IMR-90 (cell line): ENCODE measurements around the gene PCDH12. TPM values are rescaled to one million over a fixed set of nuclear protein-coding genes. Genes with fewer than 3 reads are reported as not detected.

ENCODE experiments used
- ATAC-seq: fragments of 200-7000 bp; cut with Tn5 transposase; 2 replicates; pipeline ENCODE4 v1.9.1; 2020; ENCODE audit warnings: low read depth, mild to moderate bottlenecking, moderate library complexity
- BruUV-seq: library from RNA; stranded (reverse); fragments of 400-500 nt; replicated peaks from 2 replicates; lab custom pipeline; 2021; lab: Mats Ljungman, UMichigan
- CTCF ChIA-PET: fragments of 300-600 bp; formaldehyde crosslinking; extraction: SDS; loops from one replicate; lab custom pipeline; 2021; ENCODE audit warnings: antibody characterized with exemption; lab: Yijun Ruan, JAX
- POLR2A ChIA-PET: fragments of 300-600 bp; sonication (Branson Sonifier 250); formaldehyde crosslinking; loops from one replicate; lab custom pipeline; 2022; ENCODE audit warnings: antibody characterized with exemption; ENCODE audit not compliant: unreplicated experiment; lab: Charles Lee
- DNase-seq: peaks from one replicate; pipeline ENCODE4 v3.0.0; 2013
- H2AFZ ChIP-seq: replicated peaks from 2 replicates; pipeline ENCODE3; 2013; ENCODE audit warnings: low read length, mild to moderate bottlenecking; ENCODE audit not compliant: poor library complexity
- H2AK5ac ChIP-seq: 2 replicates; pipeline ENCODE4 v1.6.1; 2013; ENCODE audit warnings: low read depth, low read length, inconsistent platforms
- H2AK9ac ChIP-seq: replicated peaks from 2 replicates; pipeline ENCODE3; 2013; ENCODE audit warnings: mild to moderate bottlenecking, low read depth, low read length, moderate library complexity; ENCODE audit not compliant: poor library complexity
- H2BK120ac ChIP-seq: 2 replicates; pipeline ENCODE4 v1.6.1; 2013; ENCODE audit warnings: low read depth, low read length, inconsistent platforms
- H2BK15ac ChIP-seq: 3 replicates; pipeline ENCODE4 v1.6.1; 2013; ENCODE audit warnings: low read depth, low read length, inconsistent platforms
- H2BK20ac ChIP-seq: 2 replicates; pipeline ENCODE4 v1.6.1; 2013; ENCODE audit warnings: low read depth, mild to moderate bottlenecking, inconsistent platforms, low read length, moderate library complexity
- H2BK5ac ChIP-seq: 2 replicates; pipeline ENCODE4 v1.6.1; 2013; ENCODE audit warnings: mild to moderate bottlenecking, low read depth, low read length, inconsistent platforms; ENCODE audit not compliant: poor library complexity, severe bottlenecking
- H3K14ac ChIP-seq: replicated peaks from 2 replicates; pipeline ENCODE4 v1.6.1; 2013; ENCODE audit warnings: low read depth, low read length, inconsistent platforms
- H3K18ac ChIP-seq: 2 replicates; pipeline ENCODE4 v1.6.1; 2013; ENCODE audit warnings: low read depth, low read length, control low read depth
- H3K23ac ChIP-seq: 2 replicates; pipeline ENCODE4 v1.6.1; 2013; ENCODE audit warnings: low read depth, low read length, inconsistent platforms
- H3K27ac ChIP-seq: 2 replicates; pipeline ENCODE4 v1.5.1; 2013; ENCODE audit warnings: mild to moderate bottlenecking, control low read depth, low read length; ENCODE audit not compliant: insufficient read depth
- H3K27me3 ChIP-seq: 2 replicates; pipeline ENCODE4 v1.6.1; 2013; ENCODE audit warnings: low read length; ENCODE audit not compliant: control insufficient read depth, insufficient read depth
- H3K36me3 ChIP-seq: 2 replicates; pipeline ENCODE4 v1.6.1; 2013; ENCODE audit warnings: low read length, mixed read lengths; ENCODE audit not compliant: control insufficient read depth, insufficient read depth
- H3K4ac ChIP-seq: 2 replicates; pipeline ENCODE4 v1.6.1; 2013; ENCODE audit warnings: low read depth, low read length, inconsistent platforms
- H3K4me1 ChIP-seq: 2 replicates; pipeline ENCODE4 v1.6.1; 2013; ENCODE audit warnings: low read length, mixed read lengths; ENCODE audit not compliant: control insufficient read depth, insufficient read depth
- H3K4me2 ChIP-seq: 2 replicates; pipeline ENCODE4 v1.6.1; 2013; ENCODE audit warnings: low read depth, mild to moderate bottlenecking, control low read depth, low read length, moderate library complexity
- H3K4me3 ChIP-seq: 2 replicates; pipeline ENCODE4 v1.5.1; 2013; ENCODE audit warnings: low read depth, mild to moderate bottlenecking, control low read depth, low read length, moderate library complexity; ENCODE audit not compliant: insufficient read depth
- H3K56ac ChIP-seq: 2 replicates; pipeline ENCODE4 v1.6.1; 2013; ENCODE audit warnings: low read length, inconsistent platforms; ENCODE audit not compliant: insufficient read depth; ENCODE audit errors: extremely low read depth
- H3K79me1 ChIP-seq, 2 experiments: 2 replicates each; pipeline ENCODE4 v1.6.1; 2013; ENCODE audit warnings: low read length in 2 of 2, inconsistent platforms in 1 of 2, low read depth in 1 of 2
- H3K9ac ChIP-seq: 2 replicates; pipeline ENCODE4 v1.6.1; 2013; ENCODE audit warnings: low read depth, low read length, control low read depth
- H3K9me1 ChIP-seq: 2 replicates; pipeline ENCODE4 v1.6.1; 2013; ENCODE audit warnings: low read length, inconsistent platforms; ENCODE audit not compliant: insufficient read depth
- H3K9me3 ChIP-seq: 2 replicates; pipeline ENCODE4 v1.6.1; 2013; ENCODE audit warnings: low read length; ENCODE audit not compliant: control insufficient read depth, insufficient read depth
- H4K20me1 ChIP-seq: 2 replicates; pipeline ENCODE4 v1.6.1; 2013; ENCODE audit warnings: low read length, inconsistent platforms; ENCODE audit not compliant: insufficient read depth
- H4K5ac ChIP-seq: 2 replicates; pipeline ENCODE4 v1.6.1; 2013; ENCODE audit warnings: mild to moderate bottlenecking, low read depth, low read length, control low read depth
- H4K8ac ChIP-seq, 2 experiments: 2 replicates each; pipeline ENCODE4 v1.6.1; 2013; ENCODE audit warnings: low read depth in 2 of 2, low read length in 2 of 2, control low read depth in 1 of 2, inconsistent platforms in 1 of 2
- H4K91ac ChIP-seq: 2 replicates; pipeline ENCODE4 v1.6.1; 2013; ENCODE audit warnings: low read depth, low read length, inconsistent platforms; ENCODE audit not compliant: insufficient read depth
- BHLHE40 ChIP-seq: fragments of 150-350 bp; IDR thresholded peaks from 2 replicates; pipeline ENCODE4 v1.6.1; 2016; ENCODE audit warnings: mild to moderate bottlenecking, low read depth, low read length
- CEBPB ChIP-seq: IDR thresholded peaks from 2 replicates; pipeline ENCODE4 v1.6.1; 2012; ENCODE audit warnings: low read depth, low read length, improper control_type of control experiment
- CHD1 ChIP-seq: IDR thresholded peaks from 2 replicates; pipeline ENCODE4 v1.6.1; 2012; ENCODE audit warnings: low read depth, low read length, improper control_type of control experiment
- CTCF ChIP-seq: conservative IDR thresholded peaks from 2 replicates; pipeline ENCODE4 v1.5.1; 2012; ENCODE audit warnings: mild to moderate bottlenecking, low read depth, low read length, improper control_type of control experiment
- ELK1 ChIP-seq: fragments of 150-350 bp; IDR thresholded peaks from 2 replicates; pipeline ENCODE4 v1.6.1; 2016; ENCODE audit warnings: low read depth, mild to moderate bottlenecking, low read length, moderate library complexity, borderline replicate concordance
- FOS ChIP-seq: fragments of 150-350 bp; IDR thresholded peaks from 2 replicates; pipeline ENCODE4 v1.6.1; 2016; ENCODE audit warnings: low read depth, low read length
- MAFK ChIP-seq: IDR thresholded peaks from 2 replicates; pipeline ENCODE4 v1.6.1; 2012; ENCODE audit warnings: low read depth, low read length, improper control_type of control experiment
- MAZ ChIP-seq: IDR thresholded peaks from 2 replicates; pipeline ENCODE4 v1.6.1; 2012; ENCODE audit warnings: low read depth, mild to moderate bottlenecking, low read length, improper control_type of control experiment, moderate library complexity, borderline replicate concordance
- MXI1 ChIP-seq: IDR thresholded peaks from 2 replicates; pipeline ENCODE4 v1.6.1; 2012; ENCODE audit warnings: low read depth, mild to moderate bottlenecking, low read length, moderate library complexity, borderline replicate concordance
- NFE2L2 ChIP-seq: fragments of 150-350 bp; IDR thresholded peaks from 2 replicates; pipeline ENCODE4 v1.6.1; 2016; ENCODE audit warnings: low read depth, mild to moderate bottlenecking, low read length
- POLR2A ChIP-seq: IDR thresholded peaks from 2 replicates; pipeline ENCODE4 v1.6.1; 2012; ENCODE audit warnings: mild to moderate bottlenecking, low read depth, low read length
- RAD21 ChIP-seq: IDR thresholded peaks from 2 replicates; pipeline ENCODE4 v1.6.1; 2012; ENCODE audit warnings: low read length, improper control_type of control experiment
- RCOR1 ChIP-seq: IDR thresholded peaks from 2 replicates; pipeline ENCODE4 v1.6.1; 2012; ENCODE audit warnings: mild to moderate bottlenecking, low read length, improper control_type of control experiment; ENCODE audit not compliant: insufficient replicate concordance
- RFX5 ChIP-seq: IDR thresholded peaks from 2 replicates; pipeline ENCODE4 v1.8.0; 2012; ENCODE audit warnings: low read depth, mild to moderate bottlenecking, low read length, moderate library complexity
- SMC3 ChIP-seq: fragments of 150-350 bp; IDR thresholded peaks from 2 replicates; pipeline ENCODE4 v1.6.1; 2016; ENCODE audit warnings: low read depth, mild to moderate bottlenecking, antibody characterized with exemption, low read length, moderate library complexity
- USF2 ChIP-seq: fragments of 150-350 bp; IDR thresholded peaks from 2 replicates; pipeline ENCODE4 v1.6.1; 2017; ENCODE audit warnings: mild to moderate bottlenecking, antibody characterized with exemption, low read length, low read depth
- WGBS, 2 experiments: methylation state at CpG; one replicate each; pipeline versions ENCODE4 v1.1.5 to v1.1.7; 2013; ENCODE audit warnings: missing lambda C conversion rate in 2 of 2; ENCODE audit not compliant: insufficient read length in 1 of 2; ENCODE audit errors: extremely low coverage in 2 of 2; 5-methylcytosine and 5-hydroxymethylcytosine counted together
- dilution Hi-C: fragments of 300-500 bp; cut with HindIII; formaldehyde crosslinking; loops from one replicate; pipeline ENCODE4 v1.14.3; 2018; ENCODE audit warnings: low sequenced_read_pairs; ENCODE audit not compliant: unreplicated experiment
- in situ Hi-C: fragments of 300-500 bp; cut with MboI; formaldehyde crosslinking; loops from 3 replicates; pipeline ENCODE4 v1.14.3; 2019; ENCODE audit warnings: low sequenced_read_pairs, inconsistent platforms, mixed read lengths
- intact Hi-C: fragments of 100-400 bp; cut with micrococcal nuclease; formaldehyde crosslinking; loops from 2 replicates; pipeline ENCODE4 v1.10.0; 2022
- polyA plus RNA-seq, 3 experiments: library from polyadenylated mRNA; depleted of rRNA; stranded (reverse); fragments of >200 nt; gene quantifications; 2 replicates each; pipeline ENCODE4 v1.2.3, GENCODE V29; 2012; ENCODE audit warnings: low replicate concordance in 1 of 3
- total RNA-seq: library from RNA; depleted of rRNA; stranded (reverse); fragments of >200 nt; gene quantifications from 2 replicates; pipeline ENCODE4 v1.2.3, GENCODE V29; 2012

PCDH12 gene
- total and polyA plus RNA-seq, 2 of the 4 experiments (the other 2 are of a cell fraction), result 0.02 to 0.18 TPM

GRCh38 chr5:141906517-141906916, 51.5 kb downstream of the PCDH12 start:
- dilution Hi-C loops, result no loop called here
- no peak overlapping the region for H4K91ac ChIP-seq

More at GRCh38 chr5:141906517-141906916, 51.5 kb downstream of the PCDH12 start:
- Histone ChIP-seq H3K79me1 (no peaks in the 10 kb centered on the region), H4K5ac (no peak overlapping the region), H3K36me3 (no peaks in the 10 kb centered on the region), H2BK15ac (no peak overlapping the region), H3K18ac (no peak overlapping the region), H2AFZ (no peak overlapping the region), H4K20me1 (no peaks in the 10 kb centered on the region), H3K9me1 (no peaks in the 10 kb centered on the region), H3K4ac (no peak overlapping the region), H3K4me1 (no peaks in the 10 kb centered on the region), H3K4me3 (no peak overlapping the region), H3K27ac (no peak overlapping the region), H2BK5ac (no peak overlapping the region), H4K8ac (no peak overlapping the region), H3K27me3 (peaks cover 19% of the 10 kb centered on the region), H2AK9ac (no peak overlapping the region), H3K23ac (no peak overlapping the region), H3K9ac (no peak overlapping the region), H2BK20ac (no peak overlapping the region), H3K56ac (no peak overlapping the region), H3K9me3 (no peaks in the 10 kb centered on the region), H2AK5ac (no peak overlapping the region), H3K4me2 (no peak overlapping the region), H3K14ac (no peak overlapping the region), H2BK120ac (no peak overlapping the region)
- intact Hi-C loops (no loop called here), in situ Hi-C loops (no loop called here)
- CTCF ChIA-PET, result interaction anchor here (0.8 to 0.9 kb wide), 2 partner anchors 54 to 214 kb away, joined by 3 read pairs; no protein-coding TSS in a partner anchor
- POLR2A ChIA-PET, result no interaction called here
- BruUV-seq, result no TSS peak
- ATAC-seq, result no peak
- no CpG with 5 or more reads among the region's 1 CpG for WGBS, 2 experiments
- no peak for DNase-seq
- TF ChIP-seq MAZ (no peak), CEBPB (no peak), ELK1 (no peak), RCOR1 (no peak), BHLHE40 (no peak), CHD1 (no peak), NFE2L2 (no peak), RFX5 (no peak), MAFK (no peak), RAD21 (no peak), MXI1 (no peak), CTCF (no peak), USF2 (no peak), FOS (no peak), SMC3 (no peak), POLR2A (no peak)
